Liver (tissue), 3 donors: ENCODE results near the gene BLM.

Experiments used
- RAD21 ChIP-seq, 2 donors: IDR thresholded peaks; 2 replicates each; pipeline ENCODE4 v1.6.1; 2016; ENCODE audit warnings: antibody characterized with exemption in 2 of 2, mild to moderate bottlenecking in 2 of 2
- REST ChIP-seq: IDR thresholded peaks from 2 replicates; pipeline ENCODE4 v1.6.1; 2016; ENCODE audit warnings: antibody characterized with exemption, mild to moderate bottlenecking
- TF ChIP-seq, protein P1 (sequence below): fragments of 150-350 bp; IDR thresholded peaks from 2 replicates; pipeline ENCODE4 v1.5.1; 2017; ENCODE audit warnings: improper control_type of control experiment, low read depth, low read length; ENCODE audit not compliant: missing input control
- TF ChIP-seq, protein P2 (sequence below): IDR thresholded peaks from 2 replicates; pipeline ENCODE4 v1.6.1; 2016; ENCODE audit warnings: antibody characterized with exemption
- donor health status: healthy.
- donor health status: healthy.

GRCh38 chr15:90807074-90807785 lies 90.1 kb downstream of the BLM start:
- TF ChIP-seq, protein P1, sequence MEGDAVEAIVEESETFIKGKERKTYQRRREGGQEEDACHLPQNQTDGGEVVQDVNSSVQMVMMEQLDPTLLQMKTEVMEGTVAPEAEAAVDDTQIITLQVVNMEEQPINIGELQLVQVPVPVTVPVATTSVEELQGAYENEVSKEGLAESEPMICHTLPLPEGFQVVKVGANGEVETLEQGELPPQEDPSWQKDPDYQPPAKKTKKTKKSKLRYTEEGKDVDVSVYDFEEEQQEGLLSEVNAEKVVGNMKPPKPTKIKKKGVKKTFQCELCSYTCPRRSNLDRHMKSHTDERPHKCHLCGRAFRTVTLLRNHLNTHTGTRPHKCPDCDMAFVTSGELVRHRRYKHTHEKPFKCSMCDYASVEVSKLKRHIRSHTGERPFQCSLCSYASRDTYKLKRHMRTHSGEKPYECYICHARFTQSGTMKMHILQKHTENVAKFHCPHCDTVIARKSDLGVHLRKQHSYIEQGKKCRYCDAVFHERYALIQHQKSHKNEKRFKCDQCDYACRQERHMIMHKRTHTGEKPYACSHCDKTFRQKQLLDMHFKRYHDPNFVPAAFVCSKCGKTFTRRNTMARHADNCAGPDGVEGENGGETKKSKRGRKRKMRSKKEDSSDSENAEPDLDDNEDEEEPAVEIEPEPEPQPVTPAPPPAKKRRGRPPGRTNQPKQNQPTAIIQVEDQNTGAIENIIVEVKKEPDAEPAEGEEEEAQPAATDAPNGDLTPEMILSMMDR: no peak
- TF ChIP-seq REST (no peak), RAD21 (IDR thresholded peaks at IDR 0.05) (no peak)
- TF ChIP-seq, protein P2, sequence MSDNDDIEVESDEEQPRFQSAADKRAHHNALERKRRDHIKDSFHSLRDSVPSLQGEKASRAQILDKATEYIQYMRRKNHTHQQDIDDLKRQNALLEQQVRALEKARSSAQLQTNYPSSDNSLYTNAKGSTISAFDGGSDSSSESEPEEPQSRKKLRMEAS: no peak
